ENCODE data around the gene SLC9A6. TPM values are rescaled to one million over a fixed set of nuclear protein-coding genes. Genes with fewer than 3 reads are reported as not detected.

SLC9A6 gene
- total and polyA plus RNA-seq, 2 of the 8 experiments (the other 6 are each of a cell fraction or from before 2014, with no cell fraction given) = 8.0 to 14.1 TPM

DNA sequence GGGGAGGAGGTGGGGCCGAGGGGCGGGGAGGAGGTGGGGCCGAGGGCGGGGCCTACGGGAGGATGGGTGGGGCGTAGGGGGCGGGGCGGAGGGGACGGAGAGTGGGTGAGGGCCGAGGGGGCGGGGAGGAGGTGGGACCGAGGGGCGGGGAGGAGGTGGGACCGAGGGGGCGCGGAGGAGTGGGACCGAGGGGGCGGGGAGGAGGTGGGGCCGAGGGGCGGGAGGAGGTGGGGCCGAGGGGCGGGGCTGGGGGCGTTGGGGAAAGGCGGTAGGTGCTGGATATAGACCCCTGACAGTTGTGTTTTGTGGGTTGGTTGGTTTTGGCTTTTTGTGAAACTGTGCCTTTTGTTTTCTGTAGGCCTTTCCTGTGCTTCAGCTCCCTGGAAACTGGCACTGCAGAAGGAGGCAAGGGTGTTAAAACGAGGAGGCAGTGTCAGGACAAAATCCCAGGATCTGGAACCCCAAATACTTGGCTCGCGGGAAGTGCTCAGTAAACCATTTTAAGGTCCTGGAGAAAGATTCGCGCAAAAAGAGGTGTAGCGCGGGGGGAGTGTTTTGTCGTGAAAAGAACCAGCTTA is 10.9 kb upstream of the SLC9A6 start:
- CTCF ChIA-PET (ENCODE audit: partially characterized antibody) = no interaction called here
- Histone ChIP-seq H3K23me2 (ENCODE audit: low read depth, low read length) (peaks cover 5% of the 10 kb centered on the region; the same call in 1 of the 2 replicates), H4K8ac (ENCODE audit: extremely low read depth, insufficient read depth, low read length) (no peak overlapping the region), H3K56ac (replicated peaks; ENCODE audit: insufficient read length, low read depth, low read length) (no peak overlapping the region), H3K4ac (replicated peaks; ENCODE audit: insufficient read length, low read depth, low read length) (no peak overlapping the region), H3K27ac (ENCODE audit: low read depth, low read length) (no peak overlapping the region), H3K79me1 (ENCODE audit: low read depth, low read length) (no peaks in the 10 kb centered on the region), H3K79me2 (ENCODE audit: control insufficient read depth in 1 of 2, insufficient read depth in 2 of 2, low read length in 2 of 2) (peaks cover 8 to 25% of the 10 kb centered on the region in 2 experiments; a peak in 3 of 4 replicates), H2BK120ac (replicated peaks; ENCODE audit: low read depth, low read length) (no peak overlapping the region), H2BK12ac (ENCODE audit: low read depth, low read length) (no peak overlapping the region), H4K20me1 (replicated peaks in 1 of 2; ENCODE audit: control insufficient read depth in 1 of 2, insufficient read depth in 2 of 2, low read length in 2 of 2) (peaks cover 0 to 1% of the 10 kb centered on the region in 2 experiments), H3K14ac (ENCODE audit: insufficient read length) (no peak overlapping the region), H2BK20ac (ENCODE audit: low read length) (no peak overlapping the region), H3K4me2 (ENCODE audit: insufficient read depth in 1 of 2, low read depth in 2 of 2, low read length in 2 of 2) (peak overlapping the region; percentile 59 to 98), H2BK5ac (ENCODE audit: low read depth, low read length) (no peak overlapping the region), H2BK15ac (ENCODE audit: low read length) (no peak overlapping the region), H3K23ac (ENCODE audit: insufficient read length) (no peak overlapping the region), H4K91ac (replicated peaks; ENCODE audit: insufficient read length, low read length) (no peak overlapping the region), H3K4me3 (ENCODE audit: extremely low read depth in 1 of 4, insufficient read depth in 2 of 4, low read depth in 3 of 4, low read length in 4 of 4) (peak overlapping the region; percentile 34 to 52 (median 44); a peak in 7 of 8 replicates), H3K9ac (replicated peaks in 1 of 4; ENCODE audit: extremely low read depth in 1 of 4, low read depth in 3 of 4, low read length in 3 of 4) (no peak overlapping the region), H3K4me1 (replicated peaks in 1 of 4; ENCODE audit: control insufficient read depth in 3 of 4, insufficient read depth in 4 of 4, low read length in 3 of 4) (no peaks in the 10 kb centered on the region; a peak in 3 of 7 replicates), H3K27me3 (replicated peaks in 1 of 4; ENCODE audit: control insufficient read depth in 3 of 4, extremely low read depth in 1 of 4, insufficient read depth in 3 of 4, low read length in 3 of 4) (no peaks in the 10 kb centered on the region), H3K18ac (ENCODE audit: extremely low read depth, low read length) (no peak overlapping the region), H3K9me3 (ENCODE audit: insufficient read depth in 2 of 2, low read depth in 1 of 2, low read length in 1 of 2) (no peaks in the 10 kb centered on the region), H3K36me3 (ENCODE audit: control insufficient read depth in 2 of 4, insufficient read depth in 4 of 4, low read length in 3 of 4) (peaks cover 0 to 3% (median 0%) of the 10 kb centered on the region in 4 experiments; a peak in 1 of 8 replicates), H2AFZ (ENCODE audit: low read length) (no peak overlapping the region), H2AK5ac (ENCODE audit: low read depth, low read length) (no peak overlapping the region), H4K5ac (ENCODE audit: insufficient read length, low read depth, low read length) (no peak overlapping the region)
- FAIRE-seq (no peak), DNase-seq (ENCODE audit: low read depth in 1 of 2, low spot score in 2 of 2) (peak in 1 of 2 experiments; percentile 48)
- POLR2A ChIA-PET (ENCODE audit: partially characterized antibody) = interaction anchor here (1.1 to 2.9 kb wide), 2 partner anchors 10 to 11 kb away, joined by 4 to 14 read pairs; partner anchors contain the start of gene SLC9A6
- 5% methylated on average over 3 of the region's 32 CpGs; no CpG with 5 or more reads in 1 of the 2 experiments for WGBS, 2 experiments (ENCODE audit: extremely low coverage in 1 of 2, insufficient coverage in 1 of 2, insufficient read length in 1 of 2, insufficient replicate concordance in 2 of 2, low coverage in 1 of 2, low lambda C conversion rate in 2 of 2, missing lambda C conversion rate in 1 of 2)
- TF ChIP-seq CBX8 (IDR thresholded peaks at IDR 0.05; ENCODE audit: borderline replicate concordance, low read depth, low read length) = no peak
- TF ChIP-seq FOSL1 (IDR thresholded peaks at IDR 0.05; ENCODE audit: insufficient read depth, low read depth, low read length) = no peak
